Motor neuron (in vitro differentiated cells): ENCODE data around the gene SLC1A7. TPM values are rescaled to one million over a fixed set of nuclear protein-coding genes. Genes with fewer than 3 reads are reported as not detected.
A peak's percentile ranks its signal among the peaks of the same experiment; 100 is the strongest.

Experiments
- ATAC-seq, 8 experiments: fragments of 200-7000 bp; cut with Tn5 transposase; replicated peaks in 6 of 8; 2 replicates each; pipeline ENCODE4 v1.8.0; 2021; ENCODE audit warnings: mild to moderate bottlenecking in 8 of 8, moderate library complexity in 8 of 8
- H3K27ac ChIP-seq, 2 donors: fragments of 250-450 bp; sonication (Bioruptor Pico); 2 replicates each; pipeline ENCODE4 v1.9.0; 2021; ENCODE audit warnings: antibody characterized with exemption in 2 of 2, mild to moderate bottlenecking in 2 of 2, moderate library complexity in 1 of 2
- H3K4me1 ChIP-seq, 2 donors: fragments of 250-450 bp; sonication (Bioruptor Pico); replicated peaks in 1 of 2; 2 replicates each; pipeline ENCODE4 v1.6.1; 2021; ENCODE audit warnings: antibody characterized with exemption in 2 of 2, mild to moderate bottlenecking in 2 of 2, moderate library complexity in 1 of 2
- H3K4me3 ChIP-seq, 5 donors: fragments of 250-450 bp; sonication (Bioruptor Pico); 2 replicates each; pipeline ENCODE4 v1.9.0; 2021; ENCODE audit warnings: antibody characterized with exemption in 5 of 5, mild to moderate bottlenecking in 5 of 5, moderate library complexity in 4 of 5
- WGBS, 10 experiments: fragments of 450-650 bp; shearing (Covaris generic); methylation state at CpG; one replicate each; pipeline ENCODE4 v1.0.0; 2022; 5-methylcytosine and 5-hydroxymethylcytosine counted together
- in situ Hi-C, 9 experiments: fragments of 400-800 bp; cut with MboI; loops; one replicate each; pipeline ENCODE4 v1.15.0; 2021; ENCODE audit warnings: low sequenced_read_pairs in 9 of 9, low pct_unique_long_range_greater_than_20kb in 2 of 9; ENCODE audit not compliant: unreplicated experiment in 9 of 9
- total RNA-seq, 8 experiments: library from RNA; unstranded; fragments of 300-600 nt; gene quantifications; 2 replicates each; pipeline versions ENCODE4 v1.2.3 to v1.2.4, GENCODE V29; 2022

The SLC1A7 gene
- total RNA-seq, 8 experiments from 2014 or later: 0.05 to 1.8 (median 0.50) TPM

DNA sequence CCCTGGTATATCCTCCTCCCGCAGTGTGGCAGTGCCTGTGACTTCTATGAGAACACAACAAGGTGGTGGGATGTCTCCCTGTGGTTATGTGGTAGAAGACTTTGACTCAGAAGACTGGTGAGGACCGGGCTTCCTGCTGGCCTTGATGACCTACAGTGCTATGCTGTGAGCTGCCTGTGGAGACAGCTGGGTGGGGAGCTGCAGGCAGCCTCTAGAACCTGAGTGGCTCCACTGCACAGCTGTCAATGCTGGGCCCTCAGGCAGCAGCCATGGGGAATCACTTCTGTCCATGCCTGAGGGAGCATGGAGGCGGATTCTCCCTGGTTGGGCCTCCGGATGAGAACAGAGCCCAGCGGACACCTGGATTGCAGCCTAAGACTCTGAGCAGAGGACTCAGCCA is 14.9 kb downstream of the SLC1A7 start:
- Histone ChIP-seq H3K4me3 (no peak overlapping the region), H3K4me1 (peaks cover 11 to 21% of the 10 kb centered on the region in 2 donors), H3K27ac (no peak overlapping the region)
- WGBS, 10 experiments: 83 to 100% (median 89%) methylated on average over 2 to 4 of the region's 5 CpGs; no CpG with 5 or more reads in 7 of the 10 experiments
- in situ Hi-C loops: no loop called here
- ATAC-seq: peak in 2 of 8 experiments; percentile 15 to 24

DNA sequence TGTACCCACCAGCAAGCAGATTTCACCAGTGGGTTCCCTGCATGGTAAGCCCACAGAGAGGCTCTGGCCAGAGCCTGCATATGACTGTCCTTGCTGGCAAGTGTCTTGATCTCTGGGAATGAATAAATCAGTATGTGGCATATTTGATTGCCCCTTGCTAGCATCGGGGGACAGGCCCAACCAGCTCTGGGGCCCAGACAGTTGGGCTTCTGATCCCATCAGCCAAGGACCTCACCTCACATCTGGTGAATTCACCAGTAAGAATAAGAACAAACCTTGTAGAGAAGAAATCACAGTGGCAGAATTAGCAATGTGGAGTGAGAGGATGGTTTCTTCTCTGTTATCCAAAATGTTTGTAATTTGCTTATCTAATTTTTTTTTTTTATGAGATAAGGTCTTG is 15.9 kb downstream of the SLC1A7 start:
- no peak for ATAC-seq
- WGBS, 10 experiments: 0 to 78% (median 65%) methylated on average over 1 of the region's 1 CpG; no CpG with 5 or more reads in 6 of the 10 experiments
- in situ Hi-C loops: no loop called here
- Histone ChIP-seq H3K4me3 (no peak overlapping the region), H3K27ac (no peak overlapping the region), H3K4me1 (peaks cover 17 to 31% of the 10 kb centered on the region in 2 donors)

DNA sequence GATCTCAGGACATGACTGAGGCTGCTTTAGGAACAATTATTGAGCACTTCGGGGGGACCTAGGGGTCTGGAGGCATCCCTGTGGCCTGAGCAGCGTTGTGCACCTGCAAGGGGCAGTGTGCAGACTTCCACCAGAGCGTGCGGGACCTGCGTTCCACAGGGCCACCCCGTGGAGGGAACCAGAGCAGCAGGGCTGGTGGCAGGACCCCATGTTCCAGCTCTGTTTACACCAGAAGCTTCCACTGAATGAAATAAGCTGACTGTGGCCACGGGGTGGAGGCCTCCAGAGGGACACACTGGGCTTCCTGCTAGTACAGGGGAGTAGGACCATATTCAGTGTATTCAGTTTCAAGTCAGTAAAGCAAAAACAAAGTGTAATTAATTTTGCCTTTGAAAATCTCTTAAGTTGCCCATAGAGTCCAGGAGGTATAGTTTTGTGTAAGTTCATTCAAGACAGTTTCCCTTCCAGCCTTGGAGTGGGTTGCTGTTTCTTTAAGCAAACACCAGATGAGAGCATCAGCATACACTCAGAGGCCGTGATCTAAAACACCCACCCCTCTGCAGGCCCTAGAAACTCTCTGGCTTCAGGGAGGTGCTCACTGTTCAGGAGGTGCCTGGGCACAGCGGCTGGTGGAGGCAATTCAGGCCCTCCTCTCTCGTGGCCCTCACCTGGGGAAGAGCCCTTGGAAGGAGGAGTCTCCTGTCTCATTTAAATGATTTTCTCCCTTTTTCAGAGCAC is 16.6 kb downstream of the SLC1A7 start:
- Histone ChIP-seq H3K4me3 (no peak overlapping the region), H3K27ac (no peak overlapping the region), H3K4me1 (peaks cover 22 to 37% of the 10 kb centered on the region in 2 donors)
- ATAC-seq: peak in 3 of 8 experiments; percentile 16 to 70 (median 51)
- WGBS, 10 experiments: 0 to 100% (median 76%) methylated on average over 1 to 9 of the region's 10 CpGs; no CpG with 5 or more reads in 2 of the 10 experiments
- in situ Hi-C loops: no loop called here

DNA sequence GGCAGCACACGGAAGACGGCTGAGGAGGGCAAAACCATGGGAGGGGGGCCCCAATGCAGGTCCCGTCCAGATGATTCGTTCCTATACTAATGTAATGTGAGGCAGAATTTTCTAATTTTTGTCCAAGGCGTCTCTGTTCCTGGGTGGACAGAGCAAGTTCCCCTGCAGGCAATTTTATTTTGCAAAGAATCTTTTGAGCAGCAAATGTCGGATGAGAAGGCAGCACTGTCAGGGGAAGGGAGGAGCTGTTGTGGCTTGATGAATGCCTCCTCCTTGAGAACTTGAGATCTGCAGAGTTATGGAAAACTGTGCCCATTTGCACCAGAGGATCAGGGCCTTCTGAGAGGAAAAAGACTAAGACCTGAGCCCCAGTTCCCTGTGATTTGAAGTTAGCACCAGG is 17.3 kb downstream of the SLC1A7 start:
- in situ Hi-C loops: no loop called here
- Histone ChIP-seq H3K4me1 (peaks cover 23 to 34% of the 10 kb centered on the region in 2 donors), H3K27ac (no peak overlapping the region), H3K4me3 (no peak overlapping the region)
- ATAC-seq: peak in 2 of 8 experiments; percentile 15
- 0 to 89% (median 63%) methylated on average over 1 to 6 of the region's 6 CpGs; no CpG with 5 or more reads in 1 of the 10 experiments for WGBS, 10 experiments

DNA sequence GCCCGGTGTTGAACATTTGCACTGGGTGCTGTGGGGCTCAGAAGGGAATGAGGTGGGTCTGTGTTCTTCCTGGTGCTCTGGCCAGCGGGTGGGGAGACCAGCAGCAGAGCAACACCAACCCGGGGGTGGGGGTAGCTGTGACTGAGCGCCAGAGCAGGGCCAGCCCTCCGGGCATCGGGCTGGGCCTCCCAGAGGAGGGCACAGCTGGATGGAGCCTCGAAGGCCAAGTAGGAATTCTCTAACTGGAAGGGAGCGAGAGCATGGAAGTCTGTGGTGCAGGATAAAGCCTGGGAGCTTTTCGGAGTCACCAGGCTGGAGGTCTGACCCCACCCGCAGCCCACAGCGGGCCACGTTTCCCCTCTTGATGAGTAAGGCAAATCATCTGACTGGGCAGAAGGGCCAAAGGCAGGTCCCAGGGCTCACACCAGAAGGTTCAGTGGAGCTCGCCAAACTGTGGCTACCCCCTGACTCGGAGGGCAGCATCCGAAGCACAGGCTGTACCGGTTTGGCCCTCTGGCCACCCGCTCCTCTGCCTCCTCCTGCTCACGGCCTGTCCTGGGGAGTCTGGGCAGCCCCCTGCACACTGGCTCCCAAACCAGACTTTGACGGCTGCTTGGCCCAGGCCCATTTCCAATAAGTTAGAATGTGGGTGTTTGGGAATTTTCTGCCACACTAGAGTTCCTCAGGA is 18.8 kb downstream of the SLC1A7 start:
- Histone ChIP-seq H3K27ac (no peak overlapping the region), H3K4me1 (peaks cover 18 to 32% of the 10 kb centered on the region in 2 donors), H3K4me3 (no peak overlapping the region)
- in situ Hi-C loops: no loop called here
- WGBS, 10 experiments: 5 to 100% (median 96%) methylated on average over 1 to 10 of the region's 19 CpGs; no CpG with 5 or more reads in 5 of the 10 experiments
- ATAC-seq: peak in 3 of 8 experiments; percentile 10 to 33 (median 15)

DNA sequence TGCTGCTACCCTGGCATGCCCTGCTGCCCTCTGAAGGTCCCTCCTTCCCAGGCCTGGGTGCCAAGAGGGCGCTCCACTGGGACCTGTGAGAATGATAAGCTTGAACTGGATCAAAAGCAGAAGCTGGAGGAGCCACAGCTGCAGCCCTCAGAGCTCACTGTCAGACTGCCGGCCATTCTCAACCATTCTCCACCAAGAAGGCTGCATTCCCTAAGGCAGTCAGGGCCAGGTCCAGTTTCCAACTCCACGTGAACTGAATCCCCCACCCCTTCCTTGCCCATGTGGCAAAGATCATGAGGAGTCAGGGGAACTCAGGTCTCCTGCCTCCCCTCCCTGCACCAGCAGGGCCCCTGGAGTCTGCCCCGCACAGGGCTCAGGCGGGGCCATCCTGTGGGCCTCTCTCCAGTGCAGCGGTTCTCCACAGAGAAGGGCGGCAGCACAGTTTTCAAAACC is 19.5 kb downstream of the SLC1A7 start:
- 20 to 90% (median 86%) methylated on average over 1 to 4 of the region's 7 CpGs; no CpG with 5 or more reads in 5 of the 10 experiments for WGBS, 10 experiments
- in situ Hi-C loops: no loop called here
- no peak overlapping the region for H3K4me3 ChIP-seq
- peak in 3 of 8 experiments; percentile 18 to 42 (median 20) for ATAC-seq
- peaks cover 18 to 32% of the 10 kb centered on the region in 2 donors for H3K4me1 ChIP-seq
- H3K27ac ChIP-seq: no peak overlapping the region

DNA sequence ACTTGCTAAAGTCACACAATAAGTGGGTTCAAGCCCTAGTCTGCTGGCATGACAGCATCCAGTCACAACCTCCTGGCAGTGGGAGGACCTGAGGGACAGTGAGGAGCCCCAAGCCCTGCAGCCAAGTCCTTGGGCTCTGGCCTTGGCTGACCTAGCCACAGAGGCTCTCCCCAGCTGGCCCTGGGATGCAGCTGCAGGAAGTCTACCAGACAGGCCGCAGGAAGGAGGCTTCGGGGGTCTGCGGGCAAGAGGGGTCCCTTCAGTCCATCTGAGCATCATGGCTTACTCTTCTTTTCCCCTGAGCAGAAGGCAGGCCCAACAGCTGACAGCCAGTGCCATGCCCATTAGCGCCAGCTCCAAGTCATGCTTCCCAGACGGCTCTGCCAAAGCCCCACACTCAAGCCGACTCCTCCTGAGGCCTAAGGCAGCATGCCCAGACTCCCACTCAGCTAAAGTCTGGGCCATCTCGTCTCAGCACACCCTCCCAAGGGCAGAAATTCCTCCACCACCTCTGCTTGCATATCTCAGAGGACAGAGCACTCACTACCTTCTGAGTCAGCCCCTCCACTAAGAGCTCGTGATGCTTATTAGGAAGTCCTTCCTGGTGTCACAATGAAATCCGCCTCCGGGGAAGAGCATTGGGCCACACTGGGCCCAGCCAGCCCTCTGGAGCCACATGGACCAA is 20.1 kb downstream of the SLC1A7 start:
- no peak overlapping the region for H3K27ac ChIP-seq
- in situ Hi-C loops: no loop called here
- peak in 2 of 8 experiments; percentile 7 to 9 for ATAC-seq
- H3K4me1 ChIP-seq: peaks cover 18 to 32% of the 10 kb centered on the region in 2 donors
- H3K4me3 ChIP-seq: no peak overlapping the region
- 60 to 93% (median 79%) methylated on average over 1 to 8 of the region's 10 CpGs; no CpG with 5 or more reads in 4 of the 10 experiments for WGBS, 10 experiments

DNA sequence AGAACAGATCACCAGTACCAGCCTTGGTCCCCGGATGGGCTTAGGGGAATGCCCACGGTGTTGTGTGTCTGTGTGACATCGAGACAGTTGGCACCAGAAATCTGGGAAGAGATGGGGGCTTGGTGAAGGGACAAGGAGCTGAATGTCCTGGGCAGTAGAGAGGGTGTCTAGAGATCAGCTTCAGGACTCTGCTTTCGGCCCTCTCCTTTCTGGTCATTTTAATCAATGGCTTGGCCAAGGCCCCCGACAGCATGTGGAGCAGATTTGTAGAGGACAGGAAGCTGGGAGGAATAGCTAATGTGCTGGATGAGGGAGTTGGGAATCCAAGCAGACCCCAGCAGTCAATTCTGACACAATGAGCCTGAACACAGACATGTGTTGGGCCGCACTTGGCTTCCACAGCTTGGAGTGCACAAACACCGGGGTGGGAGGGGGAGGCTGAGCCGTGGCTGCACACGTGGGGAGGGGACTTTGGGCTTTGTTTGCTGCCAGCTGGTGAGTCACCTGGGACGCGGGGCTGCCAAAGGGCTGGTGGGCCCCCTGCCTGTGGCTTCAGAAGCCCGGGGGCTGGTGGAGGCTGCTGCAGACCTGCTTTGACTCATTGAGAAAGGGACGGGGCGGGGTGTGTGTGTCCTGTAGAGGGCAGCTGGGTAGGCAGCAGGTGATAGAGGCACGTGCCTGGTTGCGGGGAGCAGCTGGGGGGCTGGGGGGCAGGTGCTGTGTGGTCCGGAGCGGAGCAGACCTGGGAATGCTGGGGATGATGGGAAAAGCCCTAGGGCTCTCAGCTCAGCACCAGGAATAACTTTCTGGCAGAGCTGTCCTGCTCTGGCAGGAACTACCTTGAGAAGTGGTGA is 20.9 kb downstream of the SLC1A7 start:
- peaks cover 18 to 32% of the 10 kb centered on the region in 2 donors for H3K4me1 ChIP-seq
- no peak overlapping the region for H3K4me3 ChIP-seq
- in situ Hi-C loops: no loop called here
- peak in 5 of 8 experiments; percentile 91 to 93 (median 93) for ATAC-seq
- H3K27ac ChIP-seq: peak overlapping the region in 1 of 2 donors; percentile 27
- 39 to 100% (median 56%) methylated on average over 1 to 6 of the region's 18 CpGs; no CpG with 5 or more reads in 3 of the 10 experiments for WGBS, 10 experiments

DNA sequence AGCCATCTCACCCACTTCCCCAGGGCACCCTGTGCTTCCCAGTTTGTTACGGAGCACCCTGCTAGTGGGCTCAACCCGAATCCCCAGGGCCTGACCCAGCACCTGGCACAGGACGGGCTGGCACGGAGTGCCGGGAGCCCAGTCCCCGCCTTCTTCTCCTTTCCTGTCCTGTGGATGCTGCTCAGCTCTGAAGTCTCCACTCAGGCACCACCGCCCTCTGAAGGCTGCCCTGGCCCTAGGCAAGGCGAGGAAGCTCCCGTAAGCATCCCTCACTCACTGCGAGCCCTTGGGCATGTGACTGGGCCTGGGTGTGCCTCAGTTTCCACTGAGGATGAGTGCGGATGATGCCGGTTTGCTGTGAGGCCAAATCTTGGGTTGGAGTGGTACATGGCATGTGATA is 21.8 kb downstream of the SLC1A7 start:
- Histone ChIP-seq H3K4me3 (no peak overlapping the region), H3K27ac (no peak overlapping the region), H3K4me1 (peaks cover 25 to 40% of the 10 kb centered on the region in 2 donors)
- 90 to 100% (median 96%) methylated on average over 3 to 10 of the region's 12 CpGs; no CpG with 5 or more reads in 5 of the 10 experiments for WGBS, 10 experiments
- ATAC-seq: no peak
- in situ Hi-C loops: no loop called here

DNA sequence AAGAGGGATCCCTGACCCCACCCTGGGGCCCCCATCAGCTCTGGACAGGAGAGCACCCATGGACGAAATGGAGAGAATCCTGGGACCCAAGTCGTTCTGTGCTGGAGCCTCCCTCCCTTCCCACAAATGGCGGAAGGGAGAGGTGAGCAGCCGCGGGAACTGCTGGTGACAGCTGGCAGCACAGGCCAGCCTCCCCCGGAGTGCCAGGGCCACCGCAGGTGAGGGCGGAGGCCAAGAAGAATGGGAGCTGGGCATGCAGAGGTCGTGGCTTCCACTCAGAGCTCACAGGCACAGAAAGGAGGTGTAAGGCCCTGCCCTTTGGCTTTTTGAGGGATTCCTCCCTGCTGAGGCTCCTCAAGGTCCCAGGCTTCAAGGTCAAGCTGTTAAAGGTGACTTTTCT is 24.6 kb downstream of the SLC1A7 start:
- in situ Hi-C loops: no loop called here
- WGBS, 10 experiments: 50 to 100% (median 78%) methylated on average over 2 to 8 of the region's 9 CpGs; no CpG with 5 or more reads in 3 of the 10 experiments
- ATAC-seq: no peak
- Histone ChIP-seq H3K27ac (no peak overlapping the region), H3K4me1 (peaks cover 25 to 37% of the 10 kb centered on the region in 2 donors), H3K4me3 (no peak overlapping the region)

DNA sequence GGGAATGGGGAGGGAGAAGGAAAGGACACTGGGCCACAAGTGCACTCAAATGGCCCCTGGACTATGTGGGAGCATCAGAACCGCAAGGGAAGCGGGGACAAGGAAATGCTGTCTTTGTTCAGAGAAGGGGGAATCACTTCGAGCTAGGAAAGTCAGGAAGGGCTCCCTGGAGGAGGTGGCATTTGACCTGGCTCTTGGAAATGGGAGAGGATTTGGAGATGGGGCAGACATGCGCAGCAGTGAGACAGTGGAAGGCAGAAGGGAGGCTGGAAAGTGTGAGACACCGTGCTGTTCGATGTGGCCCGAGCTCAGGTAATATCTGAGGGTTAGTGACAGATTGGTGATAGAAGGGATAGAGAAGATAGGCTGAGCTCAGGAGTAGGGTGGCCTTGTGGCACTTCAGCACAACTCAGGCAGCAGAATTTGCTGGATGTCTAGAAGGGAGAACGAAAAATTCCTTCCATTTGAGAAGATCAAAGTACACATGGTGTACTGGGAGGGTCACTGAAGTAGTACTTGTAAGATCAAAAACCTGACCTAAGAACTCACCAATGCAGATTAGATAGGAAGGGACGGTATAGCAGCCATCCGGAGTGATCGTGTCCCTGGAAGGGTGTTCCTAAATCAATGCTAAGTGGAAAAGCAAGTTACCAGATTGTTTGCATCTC is 25.4 kb downstream of the SLC1A7 start:
- WGBS, 10 experiments: 50 to 100% (median 93%) methylated on average over 1 to 10 of the region's 11 CpGs; no CpG with 5 or more reads in 1 of the 10 experiments
- no peak overlapping the region for H3K4me3 ChIP-seq
- in situ Hi-C loops: no loop called here
- H3K27ac ChIP-seq: no peak overlapping the region
- H3K4me1 ChIP-seq: peaks cover 25 to 30% of the 10 kb centered on the region in 2 donors
- peak in 2 of 8 experiments; percentile 23 to 61 for ATAC-seq
